HG03439 (cell line): ENCODE data around the gene CRABP1.

ENCODE experiments used
- ATAC-seq: cut with Tn5 transposase; IDR thresholded peaks from one replicate; pipeline ENCODE4 v1.9.1; 2021; ENCODE audit warnings: mild to moderate bottlenecking, moderate library complexity; ENCODE audit not compliant: unreplicated experiment

CRABP1 gene

GRCh38 chr15:78343276-78344060, 3.3 kb downstream of the CRABP1 start:
- ATAC-seq, result no peak

GRCh38 chr15:78345396-78346125, 5.4 kb downstream of the CRABP1 start:
- ATAC-seq, result no peak

GRCh38 chr15:78347586-78348543, 7.7 kb downstream of the CRABP1 start:
- no peak for ATAC-seq

- no peak for ATAC-seq
Measured at GRCh38 chr15:78350058-78350457, 9.9 kb downstream of the CRABP1 start.

- no peak for ATAC-seq
Measured at GRCh38 chr15:78351539-78351938, 11.4 kb downstream of the CRABP1 start.

DNA sequence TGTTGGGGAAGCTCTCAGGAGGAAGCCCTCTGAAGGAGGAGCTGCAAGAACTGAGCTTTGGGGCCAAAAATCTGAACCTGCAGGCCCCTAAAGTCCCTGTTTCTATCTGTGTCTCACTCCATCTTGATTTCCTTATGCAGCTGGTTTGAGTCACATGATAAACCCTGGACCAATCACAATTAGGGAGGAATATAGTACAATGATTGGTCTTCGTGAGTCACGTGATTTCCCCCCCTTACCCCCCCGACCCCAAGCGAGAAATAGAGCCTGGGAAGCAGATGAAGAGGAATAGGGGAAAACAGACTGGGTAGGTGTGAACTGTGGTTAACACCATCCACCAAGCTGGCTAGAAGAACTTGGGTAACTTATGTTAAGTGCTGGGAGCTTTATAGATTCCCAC, 12.9 kb downstream of the CRABP1 start:
- ATAC-seq, result no peak

DNA sequence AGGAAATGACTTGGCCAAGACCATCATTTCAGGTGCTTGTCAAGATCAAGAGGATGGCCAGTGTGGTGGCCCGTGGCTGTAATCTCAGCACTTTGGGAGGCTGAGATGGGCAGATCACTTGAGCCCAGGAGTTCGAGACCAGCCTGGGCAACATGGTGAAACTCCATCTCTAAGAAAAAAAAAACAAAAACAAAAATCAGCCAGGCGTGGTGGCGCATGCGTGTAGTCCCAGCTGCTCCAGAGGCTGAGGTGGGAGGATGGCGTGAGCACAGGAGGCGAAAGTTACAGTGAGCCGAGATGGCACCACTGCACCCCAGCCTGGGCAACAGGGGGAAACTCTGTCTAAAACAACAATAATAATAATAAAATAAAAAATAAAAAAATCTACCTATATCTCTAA, 15.0 kb downstream of the CRABP1 start:
- ATAC-seq, result no peak

GRCh38 chr15:78358102-78358870, 18.1 kb downstream of the CRABP1 start:
- ATAC-seq, result no peak

- no peak for ATAC-seq
Measured at GRCh38 chr15:78359041-78359808, 19.1 kb downstream of the CRABP1 start.

- no peak for ATAC-seq
Measured at GRCh38 chr15:78360367-78360801, 20.2 kb downstream of the CRABP1 start.

GRCh38 chr15:78360958-78361718, 21.0 kb downstream of the CRABP1 start:
- ATAC-seq, result no peak

DNA sequence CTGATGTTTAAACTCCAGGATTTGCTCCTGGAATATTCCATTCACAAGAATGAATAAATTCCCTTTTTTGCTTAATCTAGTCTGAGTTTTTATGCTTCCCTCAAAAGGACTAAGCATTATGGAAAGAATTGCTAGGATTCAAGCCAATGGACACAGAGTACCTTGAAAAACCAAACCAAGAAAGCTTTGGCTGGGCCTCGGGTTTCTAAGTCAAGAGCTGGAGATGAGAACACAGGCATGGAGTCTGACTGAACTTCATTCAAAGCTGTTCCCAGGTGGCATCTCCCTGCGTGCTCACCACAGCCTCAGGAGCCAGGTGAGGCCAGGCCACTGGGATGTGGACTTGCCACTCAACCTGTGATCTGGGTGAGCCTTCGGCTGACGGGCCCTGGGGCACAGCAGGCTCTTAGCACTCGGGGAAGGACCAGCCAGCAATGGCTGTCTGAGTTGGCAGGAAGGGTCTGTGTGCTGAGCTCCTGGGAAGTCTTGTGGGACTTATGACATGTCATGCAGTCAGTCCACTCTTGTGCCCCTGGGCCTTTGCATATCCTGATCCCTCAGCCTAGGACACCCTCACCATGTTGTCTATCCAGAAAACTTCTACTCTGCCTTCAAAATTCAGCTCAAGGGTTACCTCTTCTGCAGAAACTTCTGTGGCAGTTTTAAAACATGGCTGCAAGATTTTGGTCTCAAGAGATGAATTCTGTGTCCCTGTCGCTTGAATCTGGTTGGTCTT, 21.8 kb downstream of the CRABP1 start:
- ATAC-seq, result no peak

DNA sequence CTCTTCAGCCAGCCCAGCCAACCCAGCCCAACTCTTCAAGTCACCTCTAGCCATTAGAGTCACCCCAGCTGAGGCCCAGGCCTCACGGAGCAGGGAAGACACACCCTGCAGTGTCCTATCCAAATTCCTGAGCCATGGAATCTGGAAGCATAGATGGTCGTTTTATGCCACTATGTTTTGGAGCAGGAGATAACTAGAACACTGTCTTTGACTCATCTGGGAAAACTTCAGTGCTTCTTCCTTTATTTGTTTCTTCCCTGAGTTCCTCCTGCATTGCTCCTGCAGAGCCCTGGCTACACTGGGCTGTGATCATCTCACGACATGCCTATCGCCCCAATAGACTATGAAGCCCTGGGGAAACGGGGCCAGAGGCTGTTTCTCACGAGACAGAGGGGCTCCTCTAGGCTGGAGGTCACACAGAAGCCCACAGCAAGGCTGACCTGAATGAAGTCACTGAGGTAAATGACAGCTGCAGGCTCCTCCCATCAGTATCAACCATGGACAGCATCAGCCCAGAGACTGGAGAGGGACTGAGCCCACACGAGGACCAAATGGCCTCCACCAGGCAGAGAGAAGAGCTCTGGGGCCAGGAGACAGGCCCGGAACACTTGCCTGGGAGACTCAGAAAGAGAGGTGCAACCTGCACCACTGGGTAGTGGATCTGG, 22.7 kb downstream of the CRABP1 start:
- ATAC-seq, result no peak

DNA sequence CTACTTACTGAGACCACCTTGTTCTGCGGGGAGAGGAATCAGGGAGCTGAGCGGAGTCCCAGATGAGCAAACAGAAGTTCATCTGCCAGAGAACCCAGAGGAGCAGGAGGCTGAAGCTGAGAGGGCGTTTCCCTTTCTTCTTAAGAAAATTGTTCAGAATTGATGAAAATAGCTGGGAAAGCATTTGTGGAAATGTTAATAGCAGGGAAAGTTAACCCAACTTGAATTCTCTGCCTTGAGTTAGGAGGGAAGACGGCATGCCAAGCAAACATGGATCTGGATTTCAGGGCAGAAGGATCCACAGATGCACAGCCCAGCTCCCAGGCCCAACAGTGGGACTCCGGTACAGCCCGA, 23.2 kb downstream of the CRABP1 start:
- ATAC-seq, result no peak

DNA sequence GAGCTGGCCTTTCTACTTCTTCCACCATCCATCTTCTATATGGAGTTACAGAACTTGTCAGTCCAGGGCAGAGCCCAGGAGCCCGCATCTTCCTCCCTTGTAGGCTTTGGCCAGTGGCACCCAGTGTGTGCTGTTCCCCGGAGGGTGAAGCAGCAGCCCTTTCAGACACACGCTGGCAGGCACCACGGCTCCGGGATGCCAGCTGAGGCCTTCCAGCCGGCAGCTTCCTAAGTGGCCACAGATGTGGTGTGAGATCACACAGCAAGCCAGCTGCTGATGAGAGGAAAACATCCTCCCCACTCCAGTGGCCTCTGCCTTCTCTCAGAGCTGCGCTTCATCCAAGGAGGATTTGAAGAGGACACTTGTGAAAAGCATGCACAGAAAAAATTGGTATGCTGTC, 24.1 kb downstream of the CRABP1 start:
- ATAC-seq, result no peak

- no peak for ATAC-seq
Measured at GRCh38 chr15:78365917-78366316, 25.8 kb downstream of the CRABP1 start.

GRCh38 chr15:78366342-78366741, 26.2 kb downstream of the CRABP1 start:
- ATAC-seq, result no peak

- ATAC-seq, result no peak
Measured at GRCh38 chr15:78368651-78369050, 28.5 kb downstream of the CRABP1 start.
